ENCODE data around the gene ZNF230.

ZNF230 gene

DNA sequence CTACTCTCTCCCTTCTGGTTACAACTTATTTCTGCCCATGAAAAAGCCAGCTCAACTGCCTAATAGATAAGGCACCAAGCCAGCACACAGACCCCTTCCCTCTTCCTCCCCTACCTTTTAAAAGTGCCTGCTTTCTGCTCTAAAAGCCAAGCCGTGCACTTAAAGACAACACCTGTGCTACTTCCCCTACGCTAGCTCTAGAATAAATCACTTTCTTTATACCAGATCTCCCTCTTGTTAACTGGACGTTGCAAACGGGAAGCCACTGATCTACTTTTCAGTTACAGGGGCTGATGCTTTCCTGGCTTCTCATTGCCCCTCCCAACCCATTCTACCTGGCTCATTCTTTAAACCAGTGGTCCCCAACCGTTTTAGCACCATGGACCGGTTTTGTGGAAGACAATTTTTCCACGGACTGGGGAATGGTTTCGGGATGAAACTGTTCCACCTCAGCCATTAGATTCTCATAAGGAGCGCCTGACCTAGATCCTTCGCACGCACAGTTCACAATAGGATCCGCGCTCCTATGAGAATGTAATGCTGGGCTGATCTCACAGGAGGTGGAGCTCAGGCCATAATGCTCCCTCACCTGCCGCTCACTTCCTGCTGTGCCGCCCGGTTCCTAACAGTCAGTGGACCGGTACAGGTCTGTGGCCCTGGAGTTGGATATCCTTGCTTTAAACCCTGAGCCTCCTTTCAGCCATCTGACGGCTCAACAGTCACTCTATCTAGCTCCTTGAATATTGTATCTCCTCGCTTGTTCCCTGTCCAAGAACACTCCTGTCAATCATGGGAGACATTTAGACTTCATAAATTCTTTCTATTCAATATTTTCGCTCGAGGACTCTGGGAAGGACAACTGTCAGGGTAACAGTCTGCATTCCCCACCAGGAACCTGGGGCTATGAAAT, 48.2 kb downstream of the ZNF230 start:
- FAIRE-seq = no peak

GRCh38 chr19:44051650-44052402, 49.1 kb downstream of the ZNF230 start, which contains the start of gene ZNF223:
TSS of gene ZNF223 (plus strand) at chr19:44052036. CDS start at chr19:44055177, 3,141 bp downstream.
- FAIRE-seq = no peak

DNA sequence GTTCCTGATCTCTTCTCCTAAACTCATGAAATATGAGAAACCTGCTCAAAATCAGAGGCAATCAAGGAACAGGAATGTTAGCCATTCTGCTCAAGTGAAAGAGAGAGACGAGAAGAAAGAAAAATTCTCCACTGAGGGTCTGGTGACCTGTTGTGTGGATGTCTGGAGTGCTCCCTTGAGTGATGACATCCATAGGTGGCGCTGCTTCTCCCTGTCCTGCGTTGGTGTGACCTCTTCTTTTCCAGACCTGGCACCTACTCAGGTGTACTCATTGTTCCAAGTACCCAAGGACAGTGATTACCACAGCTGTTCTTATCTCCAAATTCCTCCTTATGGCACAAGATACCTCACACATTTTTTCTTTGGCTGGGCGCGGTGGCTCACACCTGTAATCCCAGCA, 53.1 kb downstream of the ZNF230 start:
- FAIRE-seq = no peak

GRCh38 chr19:44059229-44059628, 56.5 kb downstream of the ZNF230 start:
- no peak for FAIRE-seq

GRCh38 chr19:44061038-44061437, 58.3 kb downstream of the ZNF230 start:
- FAIRE-seq = no peak

Data from G401.6 (cell line).